WTC11 (cell line): Measurements from ENCODE around the gene CCDC134. TPM values are rescaled to one million over a fixed set of nuclear protein-coding genes. Genes with fewer than 3 reads are reported as not detected.
A peak's percentile ranks its signal among the peaks of the same experiment; 100 is the strongest.

ENCODE experiments used
- ATAC-seq: fragments of 200-7000 bp; cut with Tn5 transposase; 2 replicates; pipeline ENCODE4 v1.10.0; 2021; ENCODE audit warnings: mild to moderate bottlenecking, moderate library complexity
- CTCF ChIA-PET: fragments of 300-600 bp; sonication (Branson Sonifier 250); formaldehyde crosslinking; loops from one replicate; lab custom pipeline; 2021; ENCODE audit warnings: antibody characterized with exemption; lab: Charles Lee
- POLR2A ChIA-PET: fragments of 350-600 bp; sonication (Branson Sonifier 250); formaldehyde crosslinking; loops from one replicate; lab custom pipeline; 2021; ENCODE audit warnings: antibody characterized with exemption; lab: Charles Lee
- DNase-seq: peaks from one replicate; pipeline ENCODE4 v3.0.0; 2021; ENCODE audit warnings: low spot score
- H3K27ac Mint-ChIP-seq: 2 replicates; pipeline ENCODE4 v1.8.0; 2021; ENCODE audit warnings: mixed read lengths
- H3K27me3 Mint-ChIP-seq: 2 replicates; pipeline ENCODE4 v1.8.0; 2021; ENCODE audit warnings: low read depth, mild to moderate bottlenecking, moderate library complexity, mixed read lengths
- H3K36me3 Mint-ChIP-seq: 2 replicates; pipeline ENCODE4 v1.8.0; 2021; ENCODE audit warnings: mixed read lengths
- H3K4me1 Mint-ChIP-seq: 2 replicates; pipeline ENCODE4 v1.8.0; 2022; ENCODE audit warnings: mixed read lengths
- H3K4me3 Mint-ChIP-seq: 2 replicates; pipeline ENCODE4 v1.8.0; 2021; ENCODE audit warnings: mild to moderate bottlenecking, moderate library complexity, mixed read lengths
- H3K9me3 Mint-ChIP-seq: 2 replicates; pipeline ENCODE4 v1.8.0; 2021; ENCODE audit warnings: mixed read lengths
- ATF6 ChIP-seq: sonication (generic); formaldehyde crosslinking; IDR thresholded peaks from 2 replicates; pipeline ENCODE4 v1.8.1; 2023; ENCODE audit warnings: mild to moderate bottlenecking, missing genetic modification reagents
- CDX4 ChIP-seq: fragments of 250-450 bp; sonication (Bioruptor Pico); IDR thresholded peaks from 2 replicates; pipeline ENCODE4 v1.9.0; 2021; ENCODE audit warnings: moderate library complexity, mild to moderate bottlenecking, inconsistent platforms, borderline replicate concordance
- CTCF ChIP-seq: fragments of 200-600 bp; IDR thresholded peaks from 2 replicates; pipeline ENCODE4 v1.8.0; 2022; ENCODE audit warnings: antibody characterized with exemption
- FOXP1 ChIP-seq: sonication (generic); formaldehyde crosslinking; IDR thresholded peaks from 2 replicates; pipeline ENCODE4 v1.8.0; 2022; ENCODE audit warnings: missing genetic modification reagents, mild to moderate bottlenecking, moderate library complexity, borderline replicate concordance
- GABPB1 ChIP-seq: sonication (generic); formaldehyde crosslinking; IDR thresholded peaks from 2 replicates; pipeline ENCODE4 v1.8.1; 2023; ENCODE audit warnings: mild to moderate bottlenecking, missing genetic modification reagents
- IRF2 ChIP-seq: sonication (generic); formaldehyde crosslinking; IDR thresholded peaks from 2 replicates; pipeline ENCODE4 v1.8.0; 2022; ENCODE audit warnings: low read depth, missing genetic modification reagents, borderline replicate concordance
- KAT7 ChIP-seq: sonication (generic); formaldehyde crosslinking; IDR thresholded peaks from 2 replicates; pipeline ENCODE4 v1.8.1; 2023; ENCODE audit warnings: missing genetic modification reagents, mild to moderate bottlenecking, borderline replicate concordance
- NR1H2 ChIP-seq: sonication (generic); formaldehyde crosslinking; IDR thresholded peaks from 2 replicates; pipeline ENCODE4 v1.9.0; 2021; ENCODE audit warnings: mild to moderate bottlenecking, moderate library complexity, missing genetic modification reagents
- RORB ChIP-seq: fragments of 250-450 bp; sonication (Bioruptor Pico); IDR thresholded peaks from 2 replicates; pipeline ENCODE4 v1.9.0; 2021; ENCODE audit warnings: mild to moderate bottlenecking
- STAT6 ChIP-seq: sonication (generic); formaldehyde crosslinking; conservative IDR thresholded peaks from 2 replicates; pipeline ENCODE4 v1.8.1; 2023; ENCODE audit warnings: mild to moderate bottlenecking, low read depth, missing genetic modification reagents, moderate library complexity
- TCF7 ChIP-seq: sonication (generic); formaldehyde crosslinking; IDR thresholded peaks from 2 replicates; pipeline ENCODE4 v1.8.0; 2022; ENCODE audit warnings: mild to moderate bottlenecking, low read depth, missing genetic modification reagents, moderate library complexity
- USF1 ChIP-seq: sonication (generic); formaldehyde crosslinking; IDR thresholded peaks from 2 replicates; pipeline ENCODE4 v1.8.0; 2022; ENCODE audit warnings: mild to moderate bottlenecking, missing genetic modification reagents
- ZMAT4 ChIP-seq: fragments of 250-450 bp; sonication (Bioruptor Pico); IDR thresholded peaks from 2 replicates; pipeline ENCODE4 v1.9.0; 2021; ENCODE audit warnings: mild to moderate bottlenecking
- ZNF423 ChIP-seq: fragments of 250-450 bp; sonication (Bioruptor Pico); IDR thresholded peaks from 2 replicates; pipeline ENCODE4 v2.1.2; 2022; ENCODE audit warnings: mild to moderate bottlenecking, moderate library complexity
- total RNA-seq: library from RNA; stranded (reverse); gene quantifications from 3 replicates; pipeline ENCODE4 v1.2.3, GENCODE V29; 2021

The CCDC134 gene
- total RNA-seq, 1 experiment from 2014 or later = 19.0 TPM

- peaks cover 29% of the 10 kb centered on the region for H3K4me1 Mint-ChIP-seq
- DNase-seq = no peak
Measured at GRCh38 chr22:41821471-41822316, 21.2 kb downstream of the CCDC134 start.

More at GRCh38 chr22:41821471-41822316, 21.2 kb downstream of the CCDC134 start:
- CTCF ChIA-PET = interaction anchor here (0.8 to 2.4 kb wide), 9 partner anchors 11 to 125 kb away, joined by 3 to 15 read pairs (median 4); partner anchors contain the start of genes CCDC134 and SREBF2
- TF ChIP-seq ZMAT4 (CRISPR knock-in tag) = no peak
- TF ChIP-seq KAT7 = no peak
- no peak for TF ChIP-seq GABPB1 (CRISPR knock-in tag)
- no peak for TF ChIP-seq CTCF
- no peak for TF ChIP-seq ATF6
- no peak for TF ChIP-seq USF1 (CRISPR knock-in tag)
- TF ChIP-seq TCF7 (CRISPR knock-in tag) = no peak
- no peak for TF ChIP-seq STAT6 (CRISPR knock-in tag)
- no peak for TF ChIP-seq RORB
- TF ChIP-seq IRF2 (CRISPR knock-in tag) = no peak
- no peak for TF ChIP-seq CDX4 (CRISPR knock-in tag)
- no peak for TF ChIP-seq NR1H2 (CRISPR knock-in tag)
- TF ChIP-seq ZNF423 (CRISPR knock-in tag) = no peak
- no peak for TF ChIP-seq FOXP1 (CRISPR knock-in tag)
- TF ChIP-seq, all 79 proteins: peak for 0
- Mint-ChIP-seq H3K4me3 (no peak overlapping the region), H3K36me3 (peaks cover 6% of the 10 kb centered on the region), H3K27ac (peak overlapping the region; percentile 25), H3K9me3 (no peaks in the 10 kb centered on the region), H3K27me3 (no peaks in the 10 kb centered on the region; the same call in 1 of the 2 replicates)
- POLR2A ChIA-PET = no interaction called here
- no peak for ATAC-seq
